ENCODE results near the gene LIN28A.

DNA sequence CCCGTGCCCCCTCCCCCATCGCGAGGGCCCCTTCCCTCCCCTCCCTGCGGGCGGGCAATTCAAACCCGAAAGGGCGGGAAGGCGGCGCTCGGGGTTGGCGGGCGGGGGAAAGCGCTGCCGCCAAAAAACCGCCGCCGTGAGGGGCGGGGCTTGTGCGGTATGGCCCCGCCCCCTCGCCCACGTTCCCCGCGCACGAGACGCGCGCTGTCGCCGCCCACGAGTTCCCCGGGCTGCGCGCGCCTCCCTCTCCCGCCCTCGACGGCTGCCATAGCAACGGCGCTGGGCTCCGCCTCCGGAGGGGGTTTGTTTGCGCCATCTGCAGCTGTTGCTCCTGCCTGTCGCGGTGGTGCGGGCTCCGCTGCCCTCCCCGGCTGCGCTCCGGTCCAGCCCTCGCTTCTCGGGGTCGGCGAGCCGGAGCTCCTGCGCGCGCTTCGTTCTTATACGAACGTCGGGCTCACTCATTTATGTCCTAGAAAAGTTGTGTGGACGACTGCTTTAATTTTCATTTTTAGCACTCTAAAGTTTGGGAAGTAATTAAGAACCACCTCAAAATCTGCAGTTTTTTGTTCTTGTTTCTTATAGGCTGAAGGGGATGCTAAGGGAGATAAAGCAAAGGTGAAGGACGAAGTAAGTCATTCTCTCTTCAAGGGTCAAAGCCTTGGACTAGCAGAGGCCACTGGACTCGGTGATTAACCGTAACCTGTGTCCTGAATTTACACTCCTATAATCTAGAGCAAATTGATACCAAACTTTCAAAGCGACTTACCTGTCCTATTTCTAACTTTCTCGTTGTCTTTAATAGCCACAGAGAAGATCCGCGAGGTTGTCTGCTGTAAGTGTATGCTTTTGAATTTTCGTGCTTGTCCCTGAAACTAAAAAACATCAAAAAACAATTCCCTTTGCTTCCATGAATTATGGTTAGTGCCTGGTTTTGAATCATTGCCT lies 62.6 kb downstream of the LIN28A start:
- TF ChIP-seq, protein P1, sequence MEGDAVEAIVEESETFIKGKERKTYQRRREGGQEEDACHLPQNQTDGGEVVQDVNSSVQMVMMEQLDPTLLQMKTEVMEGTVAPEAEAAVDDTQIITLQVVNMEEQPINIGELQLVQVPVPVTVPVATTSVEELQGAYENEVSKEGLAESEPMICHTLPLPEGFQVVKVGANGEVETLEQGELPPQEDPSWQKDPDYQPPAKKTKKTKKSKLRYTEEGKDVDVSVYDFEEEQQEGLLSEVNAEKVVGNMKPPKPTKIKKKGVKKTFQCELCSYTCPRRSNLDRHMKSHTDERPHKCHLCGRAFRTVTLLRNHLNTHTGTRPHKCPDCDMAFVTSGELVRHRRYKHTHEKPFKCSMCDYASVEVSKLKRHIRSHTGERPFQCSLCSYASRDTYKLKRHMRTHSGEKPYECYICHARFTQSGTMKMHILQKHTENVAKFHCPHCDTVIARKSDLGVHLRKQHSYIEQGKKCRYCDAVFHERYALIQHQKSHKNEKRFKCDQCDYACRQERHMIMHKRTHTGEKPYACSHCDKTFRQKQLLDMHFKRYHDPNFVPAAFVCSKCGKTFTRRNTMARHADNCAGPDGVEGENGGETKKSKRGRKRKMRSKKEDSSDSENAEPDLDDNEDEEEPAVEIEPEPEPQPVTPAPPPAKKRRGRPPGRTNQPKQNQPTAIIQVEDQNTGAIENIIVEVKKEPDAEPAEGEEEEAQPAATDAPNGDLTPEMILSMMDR (IDR thresholded peaks at IDR 0.05; ENCODE audit: insufficient read depth, low read depth, low read length): no peak
- TF ChIP-seq EZH2 (IDR thresholded peaks at IDR 0.05; ENCODE audit: insufficient read depth, low read length): no peak

Measured in astrocyte (in vitro differentiated cells and primary cell).